GM19328 (cell line): Measurements from ENCODE around the gene EBI3.
"Not testable (repeated sequence)": the region's sequence is repeated elsewhere in the genome, so short reads cannot be mapped to it uniquely, and the experiment has no call there.

ENCODE experiments used
- ATAC-seq: cut with Tn5 transposase; IDR thresholded peaks from one replicate; pipeline ENCODE4 v1.9.1; 2021; ENCODE audit warnings: mild to moderate bottlenecking, moderate library complexity; ENCODE audit not compliant: unreplicated experiment

The EBI3 gene

DNA sequence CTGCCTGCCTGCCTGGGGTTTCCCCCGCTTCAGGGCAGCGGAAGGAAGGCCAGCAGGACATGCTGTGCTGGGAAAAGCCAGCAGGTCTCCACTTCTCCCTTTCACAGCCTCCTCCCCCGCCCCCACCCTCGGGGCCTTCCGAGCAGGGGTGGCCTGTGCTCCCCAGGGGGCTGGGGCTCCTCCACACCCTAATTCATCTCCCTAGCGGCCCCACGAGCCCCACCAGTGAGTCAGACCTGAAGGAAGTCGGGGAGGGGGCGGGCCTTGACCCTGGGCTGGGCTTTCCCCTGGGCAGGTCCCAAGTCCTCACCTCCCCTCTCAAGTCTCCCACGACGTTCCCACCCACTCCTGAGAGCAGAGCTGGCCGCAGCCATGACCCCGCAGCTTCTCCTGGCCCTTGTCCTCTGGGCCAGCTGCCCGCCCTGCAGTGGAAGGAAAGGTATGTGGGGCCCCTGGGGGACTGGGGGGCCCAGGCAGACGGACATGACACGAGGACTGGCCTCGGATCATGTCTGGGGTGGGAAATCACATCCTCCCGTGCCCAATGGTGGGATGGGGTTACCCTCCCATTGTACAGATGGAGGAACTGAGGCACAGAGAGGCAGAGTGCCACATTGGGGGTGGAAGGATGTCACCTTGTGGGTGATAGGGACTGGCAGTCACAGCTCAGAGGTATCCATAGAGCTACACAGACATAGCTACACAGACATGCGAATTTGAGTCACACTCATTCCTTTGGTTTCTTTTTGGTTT is at the start of gene EBI3:
TSS of gene EBI3 (plus strand) at position 345 of the 753 bp plus-strand sequence. CDS start at position 373, 28 bp downstream.
- ATAC-seq: no peak

DNA sequence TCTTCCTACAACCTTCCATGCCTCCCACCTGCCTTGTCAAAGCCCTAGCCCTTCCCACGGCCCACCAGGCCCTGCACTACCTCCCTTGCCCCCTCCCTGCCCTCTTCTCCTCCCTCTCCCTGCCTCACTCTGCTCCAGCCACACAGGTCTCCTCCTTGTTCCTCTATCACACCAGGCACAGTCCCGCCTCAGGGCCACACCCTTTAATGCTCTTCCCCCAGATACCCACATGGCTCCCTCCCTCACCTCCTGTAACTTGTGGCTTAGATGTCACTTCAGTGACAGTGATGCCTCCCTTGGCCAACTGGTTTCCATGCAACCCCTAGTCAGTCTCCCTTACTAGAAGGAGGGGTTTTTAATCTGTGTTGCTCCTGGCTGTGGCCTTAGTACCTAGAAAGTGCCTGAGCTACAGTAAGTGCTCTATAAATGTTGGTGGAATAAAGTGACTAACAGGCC is 48.2 kb upstream of the EBI3 start:
- ATAC-seq: no peak

DNA sequence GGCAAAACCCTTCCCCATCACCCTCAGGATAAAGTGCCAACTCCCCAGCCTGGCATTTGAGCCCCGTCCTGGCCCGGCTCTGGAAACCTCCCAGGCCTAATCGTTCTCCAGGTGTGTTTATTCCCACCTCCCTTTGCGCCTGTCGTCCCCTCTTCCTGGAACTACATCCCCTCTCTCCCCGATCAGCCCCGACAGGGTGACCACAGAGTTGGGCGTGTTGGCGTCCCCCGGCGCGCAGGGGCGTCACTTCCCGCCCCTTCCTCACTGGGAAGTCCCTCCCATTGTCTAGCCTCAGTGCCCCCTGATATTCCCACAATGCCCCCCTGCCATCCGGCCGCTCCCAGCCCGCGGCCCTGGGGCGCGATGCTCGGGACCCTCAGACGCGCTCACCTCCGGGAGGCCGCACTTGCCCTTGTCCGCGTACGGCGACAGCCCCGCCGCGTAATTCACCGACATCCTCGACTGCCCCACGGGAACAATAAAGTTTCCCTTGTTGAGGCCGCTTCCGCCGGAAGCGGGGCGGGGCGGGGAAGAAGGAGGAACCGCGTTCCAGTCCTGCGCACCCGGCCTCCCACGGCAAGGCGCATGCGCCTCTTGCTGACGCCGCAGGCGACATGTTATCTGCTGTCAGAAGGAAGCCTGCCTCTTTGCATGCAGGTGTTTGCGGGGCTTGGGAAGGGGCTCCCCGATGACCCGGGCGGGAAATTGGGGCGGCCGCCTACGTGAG is 47.1 kb upstream of the EBI3 start, which contains the start of the genes ANKRD24 and SIRT6:
TSS of gene ANKRD24 (plus strand) at position 606 of the 727 bp plus-strand sequence. CDS start 3,737 bp downstream, outside the sequence.
TSS of gene SIRT6 (minus strand) at position 480 of the 727 bp plus-strand sequence. CDS start at position 456, 24 bp downstream.
- ATAC-seq: no peak

DNA sequence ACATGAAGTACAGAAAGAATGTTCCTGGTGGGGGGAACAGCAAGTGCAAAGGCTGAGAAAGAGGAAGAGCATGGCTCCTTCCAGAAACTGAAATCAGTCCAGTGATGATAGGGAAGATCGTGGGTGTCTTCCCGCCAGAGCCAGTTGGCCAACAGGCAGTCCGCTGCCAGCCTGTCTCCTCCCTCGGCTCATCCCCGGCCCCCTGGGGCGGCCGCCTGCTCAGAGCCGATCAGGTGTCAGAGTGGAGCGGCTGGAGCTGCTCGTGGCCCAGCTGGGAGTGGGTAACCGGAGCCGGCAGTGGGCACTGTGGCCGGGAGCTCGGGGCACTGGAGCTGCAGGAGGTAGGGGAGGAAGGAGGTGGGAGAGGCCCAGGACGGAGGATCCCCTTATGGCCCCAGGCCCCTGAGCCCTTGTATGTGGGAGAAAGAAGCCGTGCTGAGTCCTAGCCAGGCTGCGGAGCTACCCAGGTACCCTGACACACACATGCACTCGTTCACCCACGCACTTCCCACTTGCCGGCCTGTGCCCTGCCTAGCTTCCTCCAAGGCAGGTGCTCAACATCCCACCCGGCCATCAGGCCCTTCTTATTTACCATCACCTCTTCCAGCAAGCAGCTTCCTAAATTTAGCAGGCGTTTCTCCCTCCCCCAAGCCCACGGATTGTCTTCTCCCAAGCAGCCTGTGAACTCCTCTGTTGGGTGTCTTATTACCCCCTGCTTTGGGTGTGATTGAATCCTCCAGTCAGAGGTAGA is 45.2 kb upstream of the EBI3 start:
- ATAC-seq: no peak

DNA sequence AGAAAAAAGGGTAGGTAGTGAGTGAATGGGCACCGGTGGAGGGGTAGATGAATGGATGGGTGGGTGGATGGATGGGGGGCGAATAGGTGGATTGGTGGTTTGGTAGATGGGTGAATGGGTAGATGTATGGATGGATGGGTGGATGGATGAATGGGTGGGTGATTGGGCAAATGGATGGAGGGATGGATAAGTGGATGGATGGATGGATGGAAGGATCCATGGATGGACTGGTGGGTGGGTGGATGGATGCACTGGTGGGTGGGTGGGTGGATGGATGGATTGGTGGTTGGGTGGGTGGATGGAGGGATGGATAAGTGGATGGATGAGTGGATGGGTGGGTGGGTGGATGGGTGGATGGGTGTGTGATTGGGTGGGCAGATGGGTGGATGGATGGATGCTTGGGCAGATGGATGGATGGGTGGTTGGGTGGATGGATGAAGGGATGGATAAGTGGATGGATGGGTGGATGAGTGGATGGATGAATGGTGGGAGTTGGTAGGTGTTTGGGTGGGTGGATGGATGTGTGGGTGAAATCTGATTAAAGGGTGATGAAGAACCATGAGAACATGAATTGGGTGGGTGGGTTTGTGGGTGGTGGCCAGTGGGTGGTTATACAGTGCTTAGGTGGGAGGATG is 44.5 kb upstream of the EBI3 start:
- ATAC-seq: no peak

DNA sequence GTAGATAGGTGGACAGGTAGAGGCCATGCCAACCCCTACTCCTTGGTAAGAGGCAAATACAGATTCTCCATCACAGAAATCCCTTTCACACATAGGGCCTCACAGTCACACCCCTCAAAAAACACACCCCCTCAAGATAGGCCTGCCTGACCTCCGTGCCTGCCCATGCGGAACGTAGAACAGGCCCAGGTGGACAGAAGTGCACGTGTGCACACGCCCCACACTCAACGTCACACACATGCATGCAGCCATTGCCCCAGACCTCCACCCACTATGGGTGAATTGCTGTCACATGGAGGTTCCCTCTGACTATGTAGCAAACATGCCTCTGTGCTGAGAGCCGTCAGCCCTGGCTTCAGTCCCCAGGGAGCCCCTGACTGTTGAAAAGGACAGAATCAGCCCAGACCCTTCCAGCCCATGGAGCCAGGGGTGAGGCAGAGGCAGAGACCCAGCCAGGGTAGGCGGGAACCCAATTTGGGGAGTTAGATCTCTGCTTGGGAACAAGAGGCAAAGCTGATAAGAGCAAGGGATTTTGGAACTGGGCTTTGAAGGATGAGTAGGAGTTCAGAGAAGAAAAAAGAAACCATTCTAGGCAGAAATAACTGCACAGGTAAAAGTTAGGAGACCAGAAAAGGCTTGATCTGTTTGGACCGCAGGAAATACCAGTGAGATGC is 43.8 kb upstream of the EBI3 start:
- ATAC-seq: no peak

DNA sequence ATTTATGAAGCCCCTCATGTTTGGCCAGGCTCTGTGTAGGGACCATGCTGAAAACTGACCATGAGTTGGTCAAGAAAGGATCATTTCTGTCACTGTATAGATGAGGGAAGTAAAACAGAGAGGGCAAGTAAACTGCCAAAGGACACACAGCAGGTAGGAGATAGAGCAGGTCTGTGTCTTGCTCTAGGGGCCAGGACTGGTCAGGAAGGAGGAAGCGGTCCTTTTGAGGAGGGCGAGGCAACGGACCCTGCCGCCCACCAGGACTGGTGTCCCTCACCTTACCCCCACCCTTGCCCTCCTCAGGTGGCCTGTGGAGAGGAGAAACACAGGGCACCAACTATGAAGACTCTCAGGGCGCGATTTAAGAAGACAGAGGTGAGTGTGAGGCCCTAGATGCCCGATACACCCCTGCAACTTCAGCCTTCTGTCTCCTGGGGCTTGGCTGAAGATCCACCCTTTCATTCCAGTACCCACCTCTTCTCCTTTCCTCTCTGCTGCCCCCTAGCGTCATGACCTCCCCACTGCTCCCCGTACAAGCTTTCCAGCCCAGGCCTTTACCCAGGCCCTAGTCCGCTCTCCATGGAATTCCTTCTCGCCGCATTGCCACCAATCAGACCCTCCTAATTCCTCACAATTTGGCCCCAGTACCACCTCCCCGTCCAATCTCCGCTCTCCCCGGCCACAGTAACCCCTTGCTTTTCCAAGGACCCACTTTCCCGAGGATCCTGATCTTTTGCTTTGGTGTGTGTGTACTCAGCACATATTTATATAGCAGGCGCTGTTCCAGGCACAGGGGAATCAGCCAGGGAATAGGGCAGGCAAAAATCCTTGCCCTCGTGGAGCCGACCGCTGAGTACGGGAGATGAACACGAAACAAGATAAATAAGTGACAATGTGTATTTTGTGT is 43.0 kb upstream of the EBI3 start:
- ATAC-seq: no peak

DNA sequence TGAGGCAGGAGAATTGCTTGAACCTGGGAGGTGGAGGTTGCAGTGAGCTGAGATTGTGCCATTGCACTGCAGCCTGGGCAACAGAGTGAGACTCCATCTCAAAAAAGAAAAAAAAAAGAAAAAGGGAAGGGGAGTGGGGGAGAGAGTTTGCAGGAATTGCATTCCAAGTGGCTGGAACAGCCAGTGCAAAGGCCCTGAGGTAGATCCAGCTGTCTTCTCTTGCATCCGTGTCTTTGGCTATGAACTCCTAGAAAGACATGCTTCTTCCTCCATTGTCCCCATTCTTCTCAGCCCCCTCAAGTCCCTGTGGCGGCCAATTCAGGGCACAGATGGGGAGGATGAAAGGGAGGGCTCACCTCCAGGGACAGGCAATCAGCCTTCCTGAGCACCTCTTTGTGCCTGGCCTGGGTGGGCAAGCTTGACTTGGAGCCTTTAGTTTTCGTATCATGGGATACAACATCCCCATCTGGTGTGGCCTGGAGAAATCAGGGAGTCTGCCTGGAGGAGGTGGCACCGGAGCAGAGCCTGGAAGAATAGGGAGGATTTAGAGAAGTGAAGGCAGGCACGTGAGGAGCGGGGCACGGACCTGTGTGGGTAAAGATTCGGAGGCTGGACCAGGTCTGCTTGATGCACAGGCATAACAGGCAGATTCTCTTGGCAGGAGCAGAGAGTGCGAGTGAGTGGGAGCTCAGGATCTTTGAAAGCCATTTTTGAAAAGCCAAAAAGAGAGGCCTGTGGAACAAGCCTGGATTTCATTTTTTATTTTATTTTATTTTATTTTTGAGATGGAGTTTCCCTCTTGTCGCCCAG is 41.8 kb upstream of the EBI3 start:
- ATAC-seq: no peak

DNA sequence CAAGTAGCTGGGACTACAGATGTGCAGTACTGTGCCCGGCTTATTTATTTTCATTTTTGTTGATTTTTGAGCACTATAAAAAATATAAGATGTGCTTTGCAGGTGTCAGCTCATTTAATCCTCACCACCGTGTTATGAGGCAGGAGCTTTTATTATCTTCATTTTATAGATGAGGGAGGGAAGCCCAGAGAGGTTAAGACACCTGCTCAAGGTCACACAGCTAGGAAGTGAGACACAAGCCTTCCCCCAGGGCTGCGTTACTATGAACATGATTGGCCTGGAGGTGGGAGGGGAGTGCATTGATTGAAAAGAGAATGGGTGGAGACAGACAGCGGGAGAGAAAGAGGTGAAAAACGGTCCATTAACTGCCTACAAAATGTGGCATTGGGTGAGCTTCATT is 39.7 kb upstream of the EBI3 start:
- no peak for ATAC-seq

DNA sequence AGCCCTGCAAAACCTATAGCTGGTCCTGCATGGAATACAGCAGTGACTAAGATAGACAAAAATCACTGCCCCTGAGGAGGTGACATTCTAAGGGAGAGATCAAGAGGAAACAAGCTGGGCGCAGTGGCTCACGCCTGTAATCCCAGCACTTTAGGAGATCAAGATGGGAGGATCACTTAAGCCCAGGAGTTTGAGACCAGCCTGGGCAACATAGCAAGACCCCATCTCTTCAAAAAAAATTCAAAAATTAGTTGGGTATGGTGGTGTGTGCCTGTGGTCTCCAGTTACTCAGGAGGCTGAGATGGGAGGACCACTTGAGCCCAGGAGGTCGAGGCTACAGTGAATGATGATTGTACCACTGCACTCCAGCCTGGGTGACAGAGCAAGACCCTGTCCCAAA is 36.8 kb upstream of the EBI3 start:
- not testable (repeated sequence) for ATAC-seq

DNA sequence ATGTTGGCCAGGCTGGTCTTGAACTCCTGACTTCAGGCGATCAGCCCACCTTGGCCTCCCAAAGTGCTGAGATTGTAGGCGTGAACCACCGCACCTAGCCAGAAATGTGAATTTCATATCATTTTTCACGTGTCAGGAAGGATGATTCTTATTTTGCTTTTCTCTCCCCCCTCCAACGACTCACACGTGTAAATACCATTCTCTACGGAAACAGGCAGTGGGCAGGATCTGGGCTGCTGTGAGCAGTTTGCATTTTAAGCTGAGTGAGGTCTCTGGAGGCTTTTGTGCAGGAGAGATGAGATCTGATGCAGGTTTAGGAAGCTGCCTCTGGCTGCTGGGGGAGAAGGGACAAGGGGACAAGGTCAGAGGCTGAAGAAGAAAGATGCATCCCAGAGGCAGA is 35.0 kb upstream of the EBI3 start:
- ATAC-seq: no peak

DNA sequence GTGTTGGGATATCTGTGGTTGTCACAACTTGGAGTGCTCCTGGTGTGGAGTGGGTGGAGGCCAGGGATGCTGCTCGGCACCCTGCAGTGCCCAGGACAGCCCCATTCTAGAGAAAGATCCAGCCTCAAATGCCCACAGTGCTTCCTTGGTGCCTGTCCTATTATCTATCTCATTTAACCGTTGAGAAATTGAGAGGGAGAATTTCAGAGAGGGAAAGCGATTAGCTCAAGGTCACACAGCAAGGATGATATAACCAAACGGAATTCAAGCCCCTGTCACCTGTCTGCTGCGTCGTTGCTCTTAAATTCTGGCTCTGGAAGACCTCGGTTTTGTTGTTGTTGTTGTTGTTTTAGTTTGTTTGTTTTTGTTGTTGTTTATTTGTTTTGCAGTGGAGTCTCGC is 33.3 kb upstream of the EBI3 start:
- ATAC-seq: no peak

DNA sequence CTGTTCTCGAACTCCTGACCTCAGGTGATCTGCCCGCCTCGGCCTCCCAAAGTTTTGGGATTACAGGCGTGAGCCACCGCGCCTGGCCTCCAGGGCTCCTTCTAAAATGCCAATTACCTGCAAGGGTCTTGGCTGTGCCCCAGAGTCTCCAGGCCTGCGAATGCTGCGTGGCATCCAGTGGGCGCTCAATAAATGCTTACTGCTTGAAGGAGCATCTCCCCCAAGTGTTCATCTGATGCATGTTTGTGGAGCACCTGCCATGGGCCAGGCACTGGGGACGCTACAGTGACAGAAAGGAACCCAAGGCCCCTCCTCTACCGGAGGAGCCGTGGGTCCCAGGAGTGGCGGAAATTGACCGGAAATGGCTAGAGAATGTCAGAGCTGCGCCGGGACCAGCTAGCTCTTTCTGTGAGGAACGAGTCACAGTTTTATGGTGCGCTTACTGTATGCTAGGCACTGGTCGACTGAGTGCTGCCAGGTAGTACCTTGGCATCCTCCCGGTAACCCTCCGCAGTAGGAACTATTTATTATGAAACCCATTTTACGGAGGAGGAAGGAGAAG is 32.7 kb upstream of the EBI3 start:
- no peak for ATAC-seq

DNA sequence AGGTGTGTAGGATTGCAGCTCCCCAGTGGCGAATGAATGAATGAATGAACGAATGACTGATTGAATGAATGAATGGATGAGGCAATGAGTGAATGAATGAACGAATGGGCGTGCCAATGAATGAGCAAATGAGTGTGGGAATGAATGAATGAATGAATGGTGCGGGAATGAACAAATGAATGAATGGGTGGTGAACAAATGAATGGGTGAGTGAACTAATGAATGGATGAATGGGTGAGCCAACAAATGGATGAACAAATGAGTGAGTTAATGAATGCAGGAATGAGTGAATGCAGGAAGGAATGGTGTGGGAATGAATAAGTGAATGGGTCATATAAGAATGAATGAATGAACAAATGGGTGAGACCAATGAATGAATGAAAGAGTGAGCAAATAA is 32.1 kb upstream of the EBI3 start:
- ATAC-seq: no peak

DNA sequence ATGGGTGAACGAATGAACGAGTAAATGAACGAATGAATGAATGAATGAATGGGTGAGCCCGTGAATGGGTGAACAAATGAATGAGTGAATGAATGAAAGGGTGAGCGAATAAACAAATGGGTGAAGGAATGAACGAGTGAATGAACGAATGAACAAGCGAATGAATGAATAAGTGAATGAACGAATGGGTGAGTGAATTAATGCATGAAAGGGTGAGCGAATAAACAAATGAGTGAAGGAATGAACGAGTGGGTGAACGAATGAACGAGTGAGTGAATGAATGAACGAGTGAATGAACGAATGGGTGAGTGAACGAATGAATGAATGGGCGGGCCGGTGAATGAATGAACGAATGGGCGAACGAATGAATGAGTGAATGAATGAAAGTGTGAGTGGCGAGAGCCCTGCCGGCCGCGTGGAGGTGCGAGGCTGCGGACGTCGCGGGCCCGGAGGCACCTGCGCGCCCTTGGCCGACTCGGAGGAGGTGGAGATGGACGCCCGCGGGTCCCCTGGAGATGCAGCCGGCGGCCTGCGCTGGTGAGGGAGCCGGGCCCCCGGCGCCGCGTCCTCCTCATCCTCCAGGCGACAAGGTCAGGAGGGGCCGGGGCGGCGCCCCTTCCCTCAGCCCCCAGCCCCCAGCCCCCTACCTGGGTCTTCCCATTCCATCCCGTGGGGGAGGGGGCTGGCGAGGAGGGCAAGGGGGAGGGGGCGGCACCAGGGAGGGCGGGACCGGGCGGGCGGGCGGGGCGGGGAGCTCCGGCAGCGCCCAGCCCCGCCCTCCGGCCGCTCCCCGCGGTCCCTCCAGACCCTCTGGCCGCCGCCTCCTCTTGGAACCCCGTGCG is 31.5 kb upstream of the EBI3 start:
- ATAC-seq: no peak

DNA sequence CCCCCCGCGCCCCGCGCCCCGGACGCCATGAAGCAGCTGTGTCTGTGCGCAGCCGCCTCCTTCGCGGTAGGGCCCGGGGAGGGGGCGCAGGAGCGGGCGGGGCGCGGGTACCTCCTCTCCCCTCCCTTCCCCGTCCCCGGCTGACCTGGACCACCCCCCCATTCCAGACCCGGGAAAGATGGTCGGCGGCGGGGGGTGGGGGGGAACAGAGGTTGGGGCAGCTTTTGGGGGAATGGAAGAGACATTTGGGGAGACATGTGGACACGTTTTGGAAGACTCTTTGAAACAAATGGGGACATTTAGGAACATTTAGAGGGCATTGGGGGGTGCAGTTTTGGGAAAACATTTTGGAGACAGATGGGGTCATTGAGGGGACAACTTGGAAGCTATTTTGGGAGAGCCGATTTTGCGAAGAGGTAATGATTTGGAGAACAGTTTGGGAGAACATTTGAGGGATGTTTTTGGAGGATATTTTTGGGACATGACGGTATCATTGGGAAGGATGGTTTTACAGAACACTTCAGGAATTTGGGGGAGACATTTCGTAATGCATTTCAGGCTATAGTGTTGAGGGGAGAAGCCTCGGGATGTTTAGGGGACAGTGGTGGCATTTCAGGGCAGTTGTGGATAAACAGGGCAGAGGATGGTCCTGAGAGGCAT is 30.7 kb upstream of the EBI3 start:
- no peak for ATAC-seq
